Loucy (cell line): ENCODE data around the gene QSOX1.

Source experiments
- H2AFZ ChIP-seq: fragments of 200-600 bp; sonication (generic); 2 replicates; pipeline ENCODE4 v1.6.0; 2016; ENCODE audit warnings: antibody characterized with exemption, mild to moderate bottlenecking, low read length, moderate library complexity
- H3F3A ChIP-seq: fragments of 200-600 bp; 2 replicates; pipeline ENCODE4 v1.6.0; 2016; ENCODE audit warnings: antibody characterized with exemption, low read depth, mild to moderate bottlenecking
- H3K27me3 ChIP-seq: fragments of 200-600 bp; sonication (generic); 2 replicates; pipeline ENCODE4 v1.6.1; 2014; ENCODE audit warnings: low read length, mild to moderate bottlenecking; ENCODE audit not compliant: insufficient read depth, poor library complexity, severe bottlenecking
- H3K36me3 ChIP-seq: fragments of 200-600 bp; sonication (generic); 2 replicates; pipeline ENCODE4 v1.6.1; 2016; ENCODE audit warnings: low read length; ENCODE audit not compliant: insufficient read depth
- H3K4me1 ChIP-seq: fragments of 200-600 bp; sonication (generic); 2 replicates; pipeline ENCODE4 v1.5.1; 2014; ENCODE audit warnings: low read length, mild to moderate bottlenecking; ENCODE audit not compliant: insufficient read depth, poor library complexity, severe bottlenecking
- H3K4me2 ChIP-seq: fragments of 200-600 bp; sonication (generic); 2 replicates; pipeline ENCODE4 v1.6.0; 2014; ENCODE audit warnings: antibody characterized with exemption, low read length, low read depth, mild to moderate bottlenecking; ENCODE audit not compliant: poor library complexity, severe bottlenecking
- H3K4me3 ChIP-seq: fragments of 200-600 bp; sonication (generic); 2 replicates; pipeline ENCODE4 v1.5.1; 2014; ENCODE audit warnings: low read length, mild to moderate bottlenecking, mixed read lengths; ENCODE audit not compliant: poor library complexity, severe bottlenecking
- H3K79me2 ChIP-seq: fragments of 200-600 bp; sonication (generic); 2 replicates; pipeline ENCODE4 v1.6.1; 2014; ENCODE audit warnings: low read length; ENCODE audit not compliant: insufficient read depth
- H3K9ac ChIP-seq: fragments of 200-600 bp; sonication (generic); 2 replicates; pipeline ENCODE4 v1.6.0; 2014; ENCODE audit warnings: mild to moderate bottlenecking, low read depth, low read length, moderate library complexity; ENCODE audit not compliant: poor library complexity, severe bottlenecking
- H3K9me2 ChIP-seq: fragments of 200-600 bp; sonication (generic); replicated peaks from 2 replicates; pipeline ENCODE4 v1.6.1; 2016; ENCODE audit warnings: low read depth, low read length, mixed read lengths
- H3K9me3 ChIP-seq: fragments of 200-600 bp; sonication (generic); 2 replicates; pipeline ENCODE4 v1.6.1; 2014; ENCODE audit warnings: mild to moderate bottlenecking, antibody characterized with exemption, low read length, low read depth; ENCODE audit not compliant: insufficient read depth
- H4K20me1 ChIP-seq: fragments of 200-600 bp; sonication (generic); 2 replicates; pipeline ENCODE4 v1.6.0; 2014; ENCODE audit warnings: antibody characterized with exemption, low read length, mild to moderate bottlenecking; ENCODE audit not compliant: insufficient read depth, poor library complexity, severe bottlenecking
- CTCF ChIP-seq: fragments of 200-600 bp; sonication (generic); conservative IDR thresholded peaks from 2 replicates; pipeline ENCODE4 v1.5.1; 2014; ENCODE audit warnings: mild to moderate bottlenecking, antibody characterized with exemption, low read length
- EZH2phosphoT487 ChIP-seq: fragments of 200-600 bp; IDR thresholded peaks from 2 replicates; pipeline ENCODE4 v1.6.1; 2018; ENCODE audit warnings: antibody characterized with exemption, mild to moderate bottlenecking, moderate library complexity, borderline replicate concordance

QSOX1 gene

GRCh38 chr1:180183426-180183825 lies 28.8 kb downstream of the QSOX1 start:
- TF ChIP-seq EZH2phosphoT487 = no peak
- no peak for TF ChIP-seq CTCF
- Histone ChIP-seq H3K9me2 (no peaks in the 10 kb centered on the region), H3K4me3 (no peak overlapping the region), H3K4me2 (no peak overlapping the region), H2AFZ (no peak overlapping the region), H3F3A (no peaks in the 10 kb centered on the region), H4K20me1 (no peaks in the 10 kb centered on the region), H3K9me3 (no peaks in the 10 kb centered on the region), H3K9ac (no peak overlapping the region), H3K36me3 (peaks cover 49% of the 10 kb centered on the region; the same call in 1 of the 2 replicates), H3K27me3 (no peaks in the 10 kb centered on the region), H3K4me1 (peaks cover 16% of the 10 kb centered on the region), H3K79me2 (no peaks in the 10 kb centered on the region)

GRCh38 chr1:180184041-180184440 lies 29.4 kb downstream of the QSOX1 start:
- peaks cover 23% of the 10 kb centered on the region for H3K4me1 ChIP-seq
- no peaks in the 10 kb centered on the region for H3K79me2 ChIP-seq
- H3K9me2 ChIP-seq = no peaks in the 10 kb centered on the region
- H3K9ac ChIP-seq = no peak overlapping the region
- no peaks in the 10 kb centered on the region for H3K27me3 ChIP-seq
- no peaks in the 10 kb centered on the region for H4K20me1 ChIP-seq
- H3K36me3 ChIP-seq = peaks cover 47% of the 10 kb centered on the region; the same call in 1 of the 2 replicates
- H2AFZ ChIP-seq = no peak overlapping the region
- no peak for TF ChIP-seq EZH2phosphoT487
- no peak for TF ChIP-seq CTCF
- no peaks in the 10 kb centered on the region for H3K9me3 ChIP-seq
- H3K4me2 ChIP-seq = no peak overlapping the region
- H3K4me3 ChIP-seq = no peak overlapping the region
- H3F3A ChIP-seq = no peaks in the 10 kb centered on the region

- H3K79me2 ChIP-seq = peaks cover 9% of the 10 kb centered on the region; the same call in 1 of the 2 replicates
- peaks cover 34% of the 10 kb centered on the region for H3K4me1 ChIP-seq
- TF ChIP-seq CTCF = no peak
- TF ChIP-seq EZH2phosphoT487 = no peak
- peaks cover 46% of the 10 kb centered on the region; the same call in 1 of the 2 replicates for H3K36me3 ChIP-seq
- H3K9me2 ChIP-seq = no peaks in the 10 kb centered on the region
- no peaks in the 10 kb centered on the region for H3K27me3 ChIP-seq
- no peak overlapping the region for H2AFZ ChIP-seq
- no peaks in the 10 kb centered on the region for H4K20me1 ChIP-seq
- H3K9ac ChIP-seq = no peak overlapping the region
- H3K4me3 ChIP-seq = no peak overlapping the region
- no peak overlapping the region for H3K4me2 ChIP-seq
- no peaks in the 10 kb centered on the region for H3K9me3 ChIP-seq
- H3F3A ChIP-seq = no peaks in the 10 kb centered on the region
Observed at GRCh38 chr1:180185281-180185680, 30.6 kb downstream of the QSOX1 start.
